Cardiac muscle cell (in vitro differentiated cells and primary cell): Measurements from ENCODE around the gene REXO4. TPM values are rescaled to one million over a fixed set of nuclear protein-coding genes. Genes with fewer than 3 reads are reported as not detected.

ENCODE experiments used
- DNase-seq, 2 donors: peaks; one replicate each; pipeline versions ENCODE4 v3.0.0 to v3.0.0-alpha.2; 2010 to 2017; ENCODE audit warnings: low read depth in 1 of 2, low spot score in 1 of 2
- H3K27ac ChIP-seq: fragments of 200-600 bp; sonication (generic); 2 replicates; pipeline ENCODE4 v1.5.1; 2016
- H3K27me3 ChIP-seq: fragments of 200-600 bp; sonication (generic); 2 replicates; pipeline ENCODE4 v1.6.0; 2016; ENCODE audit warnings: control low read depth
- H3K36me3 ChIP-seq: fragments of 200-600 bp; sonication (generic); 2 replicates; pipeline ENCODE4 v1.5.1; 2016; ENCODE audit warnings: control low read depth
- H3K4me1 ChIP-seq: fragments of 200-600 bp; sonication (generic); 2 replicates; pipeline ENCODE4 v1.8.1; 2017; ENCODE audit warnings: low read depth, mild to moderate bottlenecking, mixed run types
- H3K4me3 ChIP-seq: fragments of 200-600 bp; sonication (generic); 2 replicates; pipeline ENCODE4 v1.5.1; 2016; ENCODE audit warnings: mild to moderate bottlenecking
- H3K9me3 ChIP-seq: fragments of 200-600 bp; sonication (generic); 2 replicates; pipeline ENCODE4 v1.5.1; 2017; ENCODE audit warnings: low read depth, mild to moderate bottlenecking, control low read depth
- CTCF ChIP-seq: IDR thresholded peaks from 2 replicates; pipeline ENCODE4 v1.5.1; 2012; ENCODE audit warnings: low read depth, mild to moderate bottlenecking, low read length
- polyA plus RNA-seq: library from polyadenylated mRNA; unstranded; fragments of >200 nt; fragmentation: Nextera tagmentation; extraction: Ambion mirVana; gene quantifications from 2 replicates; pipeline ENCODE4 v1.2.1, GENCODE V29; 2016
- total RNA-seq: library from RNA; depleted of rRNA; stranded (reverse); fragments of >200 nt; gene quantifications from 2 replicates; pipeline ENCODE4 v1.2.3, GENCODE V29; 2016

The REXO4 gene
- total and polyA plus RNA-seq, 2 experiments from 2014 or later, result 27.1 to 50.2 TPM

GRCh38 chr9:133463234-133463863 lies 45.5 kb upstream of the REXO4 start:
- no peak for TF ChIP-seq CTCF
- Histone ChIP-seq H3K4me1 (no peaks in the 10 kb centered on the region), H3K27ac (no peak overlapping the region), H3K9me3 (no peaks in the 10 kb centered on the region), H3K27me3 (no peaks in the 10 kb centered on the region), H3K36me3 (no peaks in the 10 kb centered on the region), H3K4me3 (no peak overlapping the region)
- DNase-seq, result no peak

DNA sequence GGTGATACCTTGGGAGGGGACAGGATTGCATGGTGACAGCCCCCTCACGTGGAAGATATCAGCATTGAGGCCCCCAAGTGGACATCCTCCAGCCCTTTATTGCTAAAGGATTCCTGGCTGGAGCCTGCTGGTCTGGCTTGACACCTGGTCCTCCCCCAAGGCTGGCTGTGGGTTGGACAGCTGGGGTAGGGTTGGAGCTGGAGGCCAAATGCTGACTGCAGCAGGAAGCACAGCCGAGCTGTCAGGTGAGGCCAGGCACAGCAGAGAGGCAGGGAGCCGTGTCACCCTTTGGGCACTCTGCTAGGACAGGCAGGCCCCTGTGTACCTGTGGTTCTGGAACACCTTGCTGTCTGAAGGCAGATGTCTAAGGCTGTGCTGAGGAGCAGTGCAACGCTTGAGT lies 44.2 kb upstream of the REXO4 start:
- H3K27ac ChIP-seq, result no peak overlapping the region
- no peaks in the 10 kb centered on the region for H3K9me3 ChIP-seq
- TF ChIP-seq CTCF, result no peak
- no peaks in the 10 kb centered on the region for H3K27me3 ChIP-seq
- no peak overlapping the region for H3K4me3 ChIP-seq
- no peaks in the 10 kb centered on the region for H3K36me3 ChIP-seq
- DNase-seq, result no peak
- H3K4me1 ChIP-seq, result no peaks in the 10 kb centered on the region

GRCh38 chr9:133460405-133461175 lies 42.8 kb upstream of the REXO4 start:
- Histone ChIP-seq H3K4me3 (peak overlapping the region; percentile 52), H3K4me1 (no peaks in the 10 kb centered on the region), H3K27ac (peak overlapping the region; percentile 90), H3K9me3 (no peaks in the 10 kb centered on the region), H3K36me3 (no peaks in the 10 kb centered on the region), H3K27me3 (no peaks in the 10 kb centered on the region)
- DNase-seq, result peak; percentile 43 to 69
- TF ChIP-seq CTCF, result no peak

- H3K27ac ChIP-seq, result peak within 1 kb of the TSS; percentile 90
- peak within 1 kb of the TSS; percentile 52 for H3K4me3 ChIP-seq
- H3K27me3 ChIP-seq, result no peaks in the 10 kb centered on the region
- no peaks in the 10 kb centered on the region for H3K4me1 ChIP-seq
- no peak for TF ChIP-seq CTCF
- H3K36me3 ChIP-seq, result no peaks in the 10 kb centered on the region
- H3K9me3 ChIP-seq, result no peaks in the 10 kb centered on the region
- peak; percentile 95 to 99 for DNase-seq
Observed at GRCh38 chr9:133459476-133460404, 41.9 kb upstream of the REXO4 start, which contains the start of gene CACFD1. Gene CACFD1, plus strand, starts transcription at chr9:133459978. Its CDS starts 89 bp downstream, at chr9:133460067.

DNA sequence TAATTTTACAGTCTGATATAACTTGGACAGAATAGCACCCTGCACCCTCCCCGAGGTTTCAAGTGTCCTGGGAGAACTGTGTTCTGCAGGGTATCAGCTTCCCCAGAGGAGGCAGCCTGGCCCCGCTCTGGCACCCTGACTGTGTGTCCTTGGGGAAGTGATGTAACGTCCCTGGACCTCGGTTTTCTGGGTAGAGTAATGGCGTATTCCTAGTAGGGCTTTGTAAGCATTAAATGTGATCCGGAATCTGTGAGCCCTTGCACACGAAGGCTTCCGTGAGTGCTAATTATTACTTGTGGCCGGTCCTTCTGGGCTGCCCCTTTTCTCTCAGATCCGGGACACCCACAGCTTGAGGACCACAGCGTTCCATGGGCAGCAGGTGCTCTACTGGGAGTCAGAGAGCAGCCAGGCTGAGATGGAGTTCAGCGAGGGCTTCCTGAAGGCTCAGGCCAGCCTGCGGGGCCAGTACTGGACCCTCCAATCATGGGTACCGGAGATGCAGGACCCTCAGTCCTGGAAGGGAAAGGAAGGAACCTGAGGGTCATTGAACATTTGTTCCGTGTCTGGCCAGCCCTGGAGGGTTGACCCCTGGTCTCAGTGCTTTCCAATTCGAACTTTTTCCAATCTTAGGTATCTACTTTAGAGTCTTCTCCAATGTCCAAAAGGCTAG lies 41.0 kb upstream of the REXO4 start:
- H3K9me3 ChIP-seq, result no peaks in the 10 kb centered on the region
- H3K4me3 ChIP-seq, result peak overlapping the region; percentile 52
- no peaks in the 10 kb centered on the region for H3K36me3 ChIP-seq
- no peak overlapping the region for H3K27ac ChIP-seq
- no peak for TF ChIP-seq CTCF
- DNase-seq, result no peak
- no peaks in the 10 kb centered on the region for H3K27me3 ChIP-seq
- no peaks in the 10 kb centered on the region for H3K4me1 ChIP-seq
